Measurements from ENCODE around the gene POLDIP3.

GRCh38 chr22:42595434-42595833 is 19.2 kb downstream of the POLDIP3 start:
- TF ChIP-seq, protein P1, sequence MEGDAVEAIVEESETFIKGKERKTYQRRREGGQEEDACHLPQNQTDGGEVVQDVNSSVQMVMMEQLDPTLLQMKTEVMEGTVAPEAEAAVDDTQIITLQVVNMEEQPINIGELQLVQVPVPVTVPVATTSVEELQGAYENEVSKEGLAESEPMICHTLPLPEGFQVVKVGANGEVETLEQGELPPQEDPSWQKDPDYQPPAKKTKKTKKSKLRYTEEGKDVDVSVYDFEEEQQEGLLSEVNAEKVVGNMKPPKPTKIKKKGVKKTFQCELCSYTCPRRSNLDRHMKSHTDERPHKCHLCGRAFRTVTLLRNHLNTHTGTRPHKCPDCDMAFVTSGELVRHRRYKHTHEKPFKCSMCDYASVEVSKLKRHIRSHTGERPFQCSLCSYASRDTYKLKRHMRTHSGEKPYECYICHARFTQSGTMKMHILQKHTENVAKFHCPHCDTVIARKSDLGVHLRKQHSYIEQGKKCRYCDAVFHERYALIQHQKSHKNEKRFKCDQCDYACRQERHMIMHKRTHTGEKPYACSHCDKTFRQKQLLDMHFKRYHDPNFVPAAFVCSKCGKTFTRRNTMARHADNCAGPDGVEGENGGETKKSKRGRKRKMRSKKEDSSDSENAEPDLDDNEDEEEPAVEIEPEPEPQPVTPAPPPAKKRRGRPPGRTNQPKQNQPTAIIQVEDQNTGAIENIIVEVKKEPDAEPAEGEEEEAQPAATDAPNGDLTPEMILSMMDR (IDR thresholded peaks at IDR 0.05), result no peak
- no peak for TF ChIP-seq POLR2A (IDR thresholded peaks at IDR 0.05)
